CD4-positive, alpha-beta T cell treated with Interleukin-6 at 100 ng/mL for 8 hours (primary cell): ENCODE measurements around the gene SP3.

Source experiments
- DNase-seq: peaks from one replicate; pipeline ENCODE4 v3.0.0-alpha.2; 2020; ENCODE audit warnings: mixed read lengths, low spot score

Gene SP3

DNA sequence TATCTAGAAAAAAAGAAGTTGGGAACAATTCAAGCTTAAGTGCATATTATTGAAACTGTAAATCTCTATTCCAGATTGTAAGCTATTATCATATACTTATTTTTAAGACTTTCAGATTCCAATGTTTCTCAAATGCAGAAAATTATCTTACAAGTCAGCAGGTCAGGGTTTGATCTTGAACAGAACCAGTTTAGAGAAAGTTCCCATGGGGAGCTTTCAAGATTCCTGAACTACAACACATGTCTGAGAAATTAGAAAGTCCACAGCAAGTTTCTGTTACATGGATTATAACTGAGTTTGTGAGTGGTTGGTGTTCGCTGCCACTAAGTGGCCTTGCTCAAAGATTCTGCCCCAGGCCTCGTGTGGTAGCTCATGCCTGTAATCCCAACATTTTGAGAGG, 31.6 kb upstream of the SP3 start:
- no peak for DNase-seq

DNA sequence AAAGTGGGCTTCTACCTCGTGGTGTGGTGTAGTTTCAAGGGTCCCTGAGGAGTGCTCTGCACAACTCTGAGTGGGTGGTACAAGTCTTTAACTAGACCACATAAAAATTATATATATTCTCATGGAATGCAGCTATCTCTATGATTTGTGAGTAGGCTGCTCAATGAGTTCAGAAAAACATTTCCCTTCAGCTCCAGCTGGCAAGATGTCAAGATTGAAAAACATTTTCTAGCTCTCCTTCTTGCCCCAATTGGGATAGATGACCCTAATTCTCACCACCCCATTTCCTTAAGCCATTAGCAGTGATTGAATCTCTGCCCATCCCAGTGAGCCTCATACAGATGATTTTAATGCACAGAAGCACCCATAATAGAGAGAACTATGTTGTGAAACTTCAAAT, 28.3 kb upstream of the SP3 start:
- DNase-seq: no peak

DNA sequence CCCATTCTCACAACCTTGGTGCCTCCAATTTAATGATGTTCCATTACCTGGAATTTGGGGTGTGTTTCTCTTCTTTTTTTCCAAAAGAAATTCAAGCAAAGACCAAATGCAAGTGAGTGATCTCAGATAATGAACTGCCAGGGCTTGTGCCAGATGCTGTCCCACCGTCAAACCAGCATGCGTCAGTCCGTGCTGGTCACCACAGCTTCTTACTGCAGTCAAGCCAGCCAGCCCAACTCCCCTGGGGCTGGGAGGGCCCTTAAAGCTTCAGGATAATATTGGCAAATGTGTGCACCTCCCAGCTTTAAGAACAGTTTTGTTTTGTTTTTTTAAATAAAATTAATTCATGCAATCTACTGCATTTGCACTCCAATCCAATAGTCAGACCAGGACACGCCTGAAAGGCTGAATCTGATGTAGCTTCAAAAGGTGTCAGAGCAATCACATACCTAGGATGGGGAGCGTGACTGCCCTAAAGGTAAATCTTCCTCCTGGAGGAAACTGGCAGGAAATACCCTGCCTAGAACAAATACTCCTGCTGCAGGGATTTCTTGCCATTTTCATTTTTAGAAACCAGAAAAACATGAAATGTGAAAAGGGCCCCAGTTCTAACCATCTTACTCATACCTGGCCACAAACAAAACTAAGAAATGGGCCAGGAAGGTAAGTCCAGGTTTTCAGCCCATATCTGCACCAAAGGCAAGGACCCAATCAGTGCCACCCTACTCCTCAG, 26.8 kb upstream of the SP3 start:
- DNase-seq: no peak

DNA sequence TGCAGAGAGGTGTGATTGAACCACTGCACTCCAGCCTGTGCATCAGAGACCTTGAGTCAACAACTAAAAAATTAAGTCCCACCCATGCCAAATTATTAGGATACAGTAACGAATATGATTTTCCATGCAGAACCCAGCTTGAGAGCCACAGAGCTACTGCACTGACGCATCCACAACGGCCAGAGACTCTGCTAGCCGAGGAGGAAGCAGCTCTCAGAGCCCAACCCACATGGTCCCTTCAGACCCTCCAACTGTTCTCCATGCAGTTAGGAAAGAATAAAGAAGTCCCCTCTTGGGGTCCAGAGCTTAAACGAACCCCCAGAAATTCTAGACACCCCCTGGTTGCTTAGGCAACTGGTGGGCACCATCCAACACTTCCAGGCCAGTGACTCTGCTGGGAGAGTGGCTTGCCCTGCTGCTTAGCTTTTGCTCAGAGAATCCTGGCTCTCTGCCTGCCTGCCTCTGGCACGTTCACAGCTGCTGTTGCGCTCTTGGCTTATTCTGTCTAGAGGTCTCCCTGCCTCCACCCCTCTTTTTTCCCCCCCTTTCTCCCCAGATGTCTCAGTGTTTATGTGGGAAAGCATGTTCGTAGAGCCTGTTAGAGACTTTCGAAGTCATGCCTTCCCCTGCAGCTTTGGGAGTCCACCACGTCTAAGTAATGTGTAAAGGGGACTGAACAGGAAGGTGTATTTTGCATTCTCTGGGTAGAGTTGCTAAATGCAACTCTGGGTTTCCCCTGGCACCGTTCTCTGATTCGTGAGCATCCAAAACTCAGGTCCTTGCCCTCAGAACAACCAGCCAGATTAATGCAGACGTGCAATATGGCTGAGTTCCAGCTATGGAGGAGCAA, 26.0 kb upstream of the SP3 start:
- DNase-seq: no peak

DNA sequence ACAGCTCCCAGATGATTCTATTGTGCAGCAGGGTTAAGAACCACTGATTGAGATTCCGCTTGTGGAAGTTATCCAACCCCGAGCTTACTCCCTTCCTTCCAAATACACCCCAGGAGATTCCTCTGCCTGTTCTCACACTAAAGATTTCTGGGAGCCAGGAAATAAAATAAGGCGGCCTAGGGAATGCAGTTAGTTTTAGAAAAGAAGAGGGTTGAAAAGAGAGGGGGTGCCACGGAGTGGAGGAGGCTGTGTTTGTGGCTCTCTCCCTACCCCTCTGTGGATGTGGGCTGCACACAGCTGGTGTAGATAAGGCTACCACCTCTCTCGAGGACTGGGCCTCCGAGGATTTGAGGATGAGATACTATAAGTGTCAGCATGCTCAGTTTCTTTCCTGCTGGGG, 25.1 kb upstream of the SP3 start:
- DNase-seq: no peak

DNA sequence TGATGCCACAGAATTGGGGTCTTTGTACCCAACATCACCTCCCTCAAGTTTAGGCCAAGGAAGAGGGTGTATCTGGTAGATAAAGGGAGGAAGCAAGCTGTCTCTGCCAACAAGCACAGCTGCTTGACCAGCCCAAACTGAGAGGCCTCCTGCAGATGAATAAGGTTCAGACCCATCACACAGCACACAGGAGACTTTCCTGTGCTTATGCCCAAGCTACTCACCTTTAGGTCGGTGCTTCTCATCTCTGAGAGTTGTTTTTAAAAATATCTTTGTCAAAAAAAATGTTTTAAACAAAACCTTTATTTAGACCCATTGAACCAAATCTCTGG, 24.7 kb upstream of the SP3 start:
- DNase-seq: no peak

DNA sequence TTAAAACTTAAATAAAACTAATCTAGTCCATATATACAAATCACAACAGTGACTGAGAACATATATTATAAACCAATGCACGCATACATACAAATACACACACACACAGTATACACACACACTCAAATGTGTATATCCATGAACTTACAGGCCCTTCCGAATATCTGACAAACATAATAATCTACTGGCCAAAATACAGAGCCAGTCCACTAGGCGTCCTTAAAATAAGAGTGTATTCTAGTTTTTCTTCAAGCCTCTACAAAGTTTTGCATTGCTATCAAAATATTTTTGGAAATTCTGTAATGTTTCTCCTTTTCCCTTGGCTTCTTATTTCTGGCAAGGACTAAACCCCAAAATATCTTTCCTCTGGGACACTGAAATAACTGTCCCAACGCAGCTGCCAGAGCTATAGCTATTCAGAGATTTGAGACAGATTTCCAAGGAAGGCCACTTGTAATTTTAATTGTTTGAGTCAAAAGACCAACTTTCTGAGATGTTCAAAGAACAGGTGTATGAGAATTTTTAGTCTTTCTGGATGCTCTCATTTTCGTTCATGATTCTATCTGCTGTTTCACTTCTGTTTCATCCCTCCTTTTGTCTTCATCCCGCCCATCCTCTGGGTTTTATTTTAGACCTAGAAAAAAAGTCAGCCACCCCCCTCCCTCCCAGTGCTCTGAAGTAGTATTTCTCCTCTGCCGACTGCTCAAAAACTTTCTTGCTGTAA, 24.1 kb upstream of the SP3 start:
- no peak for DNase-seq

DNA sequence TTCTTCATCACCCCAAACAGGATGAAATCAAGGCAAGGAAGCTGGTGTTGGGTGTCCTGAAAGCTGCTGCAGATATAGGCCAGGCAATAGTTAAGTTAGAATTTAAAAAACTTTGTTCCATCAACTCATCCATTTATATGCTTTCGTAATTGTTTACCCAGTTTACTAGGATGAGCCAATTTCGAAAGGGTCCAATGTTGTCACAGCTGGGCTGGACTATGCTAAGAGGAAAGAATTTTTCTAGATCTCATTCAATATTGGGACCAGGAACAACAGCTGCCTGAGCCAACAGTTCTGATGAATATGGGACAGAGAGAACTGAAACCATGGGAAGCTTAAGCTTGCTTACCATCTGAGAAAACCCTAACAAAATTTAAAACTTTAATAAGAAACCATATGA, 21.6 kb upstream of the SP3 start:
- DNase-seq: no peak

DNA sequence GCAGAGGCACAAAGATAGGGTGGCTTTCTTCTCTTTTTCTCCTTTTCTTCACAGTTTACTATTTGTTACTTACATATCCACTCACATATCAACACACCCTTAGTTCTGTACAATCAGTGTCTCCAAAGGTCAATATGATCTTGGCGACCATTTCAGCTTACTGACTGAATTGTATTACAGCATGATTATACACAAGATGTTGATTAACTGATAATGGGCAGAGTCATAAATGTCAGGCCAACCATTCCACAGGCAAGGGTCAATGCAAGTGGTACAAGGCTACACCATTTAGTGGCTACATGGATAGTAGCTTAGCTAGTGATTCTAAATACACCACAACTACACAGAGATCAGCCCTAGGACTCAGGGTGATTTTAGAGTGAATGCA, 20.4 kb upstream of the SP3 start:
- DNase-seq: no peak

DNA sequence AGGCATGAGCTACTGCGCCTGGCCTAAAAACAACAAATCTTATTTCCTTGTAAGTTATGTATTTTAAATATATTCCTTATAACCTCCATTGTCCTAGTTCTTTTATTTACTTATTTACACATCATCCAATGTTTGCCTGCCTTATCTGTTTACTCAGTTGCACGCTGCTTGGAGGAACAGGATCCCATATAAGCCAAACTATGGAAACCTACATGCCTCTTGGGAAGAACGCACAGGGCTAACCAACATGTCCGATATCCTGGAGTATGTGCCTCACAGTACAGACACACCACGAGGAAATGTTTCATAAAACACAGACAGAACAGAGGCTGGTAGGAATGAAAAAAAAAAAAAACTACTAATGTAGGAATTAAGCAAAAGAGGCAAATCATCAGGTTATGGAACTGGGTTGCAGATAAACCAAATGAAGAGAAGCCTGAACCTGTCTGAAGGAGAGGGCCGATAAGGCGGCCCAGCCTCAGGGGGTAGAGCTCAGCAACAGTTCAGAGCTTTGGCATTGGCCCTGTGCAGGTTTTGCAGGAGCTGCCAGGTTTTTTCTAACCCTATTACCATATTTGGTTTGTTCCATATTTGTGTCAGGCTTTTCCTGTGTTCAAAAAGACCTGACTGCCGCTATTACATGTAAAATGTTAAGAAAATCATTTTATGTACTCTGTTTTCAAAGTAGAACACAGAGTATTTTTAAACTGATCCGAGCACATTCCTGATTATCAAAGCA, 19.9 kb upstream of the SP3 start:
- no peak for DNase-seq

DNA sequence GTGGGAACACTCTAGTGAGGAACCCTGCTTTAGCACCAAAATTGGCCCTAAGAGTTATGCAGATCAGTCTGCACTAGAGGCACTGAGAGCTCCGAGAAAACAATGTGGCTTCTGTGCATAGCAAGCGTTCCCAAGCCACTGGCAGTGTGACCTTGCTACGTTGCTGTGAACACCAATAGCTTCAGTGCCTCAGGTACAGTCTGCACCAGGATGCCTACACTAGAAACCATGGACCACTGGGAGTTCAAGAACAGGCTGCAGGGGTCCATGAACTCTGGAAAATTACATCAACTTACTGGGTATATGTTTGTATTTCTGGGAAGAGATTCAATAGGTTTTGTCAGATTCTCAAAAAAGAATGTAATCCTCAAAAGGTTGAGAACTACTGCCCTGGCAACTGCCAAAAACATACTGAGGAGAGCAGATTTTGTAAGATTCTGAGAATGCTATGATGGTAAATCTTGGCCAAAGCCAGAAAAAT, 18.3 kb upstream of the SP3 start:
- DNase-seq: no peak

DNA sequence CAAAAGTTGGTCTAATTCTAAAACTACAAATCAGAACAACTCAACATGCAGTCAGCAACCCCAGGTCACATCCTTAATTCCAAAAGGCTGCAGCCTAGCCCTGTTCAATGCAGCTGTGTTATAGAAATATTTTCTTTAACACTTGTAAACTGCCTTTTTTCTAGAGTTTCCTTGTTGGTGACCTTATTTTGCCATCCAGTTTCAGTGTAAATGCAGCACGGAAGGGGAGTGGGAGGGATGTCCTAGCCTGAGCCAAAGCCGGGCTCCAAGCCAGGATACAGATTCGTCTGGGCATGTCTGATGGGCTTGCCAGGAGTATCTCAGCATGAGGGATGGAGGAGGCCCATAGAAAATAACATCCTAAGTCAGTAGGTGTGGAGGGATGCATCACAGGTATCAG, 17.7 kb upstream of the SP3 start:
- no peak for DNase-seq

DNA sequence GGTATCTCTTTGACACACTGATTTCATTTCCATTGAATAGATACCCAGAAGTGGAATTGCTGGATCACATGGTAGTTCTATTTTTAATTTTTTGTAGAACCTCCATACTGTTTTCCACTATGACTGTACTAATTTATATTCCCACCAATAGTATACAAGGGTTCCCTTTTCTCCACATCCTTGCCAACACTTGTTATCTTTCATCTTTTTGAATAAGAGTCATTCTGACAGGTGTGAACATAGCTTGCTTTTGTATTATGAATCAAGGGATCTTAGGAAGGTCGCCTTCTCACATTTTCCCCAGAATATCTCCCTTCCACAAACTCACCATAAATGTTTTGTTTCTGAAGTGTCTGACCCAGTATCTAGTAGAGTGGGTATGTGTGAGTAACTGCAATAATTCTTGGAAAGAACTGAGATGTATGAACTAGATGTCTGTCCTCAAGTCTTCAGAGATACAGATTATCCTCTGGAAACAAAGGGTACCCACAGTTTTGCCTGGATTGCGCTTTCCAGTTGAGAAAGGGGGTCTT, 17.1 kb upstream of the SP3 start:
- no peak for DNase-seq

DNA sequence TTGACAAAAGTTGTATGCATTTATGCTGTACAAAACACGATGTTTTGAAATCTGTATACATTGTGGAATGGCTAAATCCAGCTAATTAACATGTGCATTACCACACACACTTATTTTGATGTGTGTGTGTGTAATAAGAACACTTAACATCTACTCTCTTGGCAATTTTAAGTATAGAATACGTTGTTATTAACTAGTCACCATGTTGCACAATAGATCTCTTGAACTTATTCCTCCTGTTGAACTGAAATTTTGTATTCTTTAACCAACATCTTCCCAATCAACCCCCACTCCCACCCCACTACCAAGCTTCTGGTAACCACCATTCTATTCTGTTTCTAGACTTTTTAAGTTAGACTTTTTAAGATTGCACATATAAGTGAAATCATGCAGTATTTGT, 16.3 kb upstream of the SP3 start:
- DNase-seq: no peak

DNA sequence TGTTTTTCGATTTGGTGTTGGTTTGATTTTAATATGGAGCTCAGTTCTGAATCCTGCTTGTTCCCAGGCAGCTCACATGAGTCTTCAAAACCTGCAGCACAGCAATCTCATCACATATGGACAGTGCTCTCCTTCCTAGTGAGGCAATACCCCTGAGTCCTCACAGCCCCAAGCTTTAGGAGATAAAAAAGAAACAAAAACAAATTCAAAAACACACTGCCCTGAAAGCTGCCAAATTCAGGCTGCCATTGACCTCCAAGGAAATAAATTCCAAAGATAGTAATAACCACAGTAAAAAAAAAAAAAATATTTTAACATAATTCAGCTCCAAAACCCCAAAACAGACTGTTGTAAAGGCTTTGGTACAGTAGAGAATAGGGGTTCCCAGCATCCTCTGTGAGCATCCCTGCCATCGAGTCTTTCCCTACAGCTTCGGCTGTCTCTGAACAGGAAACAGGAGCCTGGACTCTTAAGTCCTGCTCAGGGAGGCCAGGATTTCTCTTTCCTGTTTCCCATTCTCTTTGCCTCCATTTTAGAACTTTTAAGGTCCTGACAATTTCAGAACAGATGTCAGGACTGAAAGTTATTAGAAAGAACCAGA, 14.7 kb upstream of the SP3 start:
- no peak for DNase-seq

DNA sequence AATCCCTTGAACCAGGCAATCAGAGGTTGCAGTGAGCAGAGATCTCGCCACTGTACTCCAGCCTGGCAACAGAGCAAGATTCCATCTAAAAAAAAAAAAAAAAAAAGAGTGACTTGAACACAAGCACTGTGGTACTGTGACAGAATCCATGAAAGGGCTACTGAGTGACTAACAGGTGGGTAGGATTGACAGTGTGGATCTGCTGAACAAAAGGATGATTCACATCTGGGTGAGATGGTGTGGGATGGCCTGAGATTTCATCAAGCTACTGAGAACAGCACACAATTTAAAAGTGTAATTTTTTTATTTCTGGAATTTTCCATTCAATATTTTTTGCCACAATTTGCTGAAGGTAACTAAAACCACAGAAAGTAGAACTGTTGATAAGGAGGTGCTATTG, 13.3 kb upstream of the SP3 start:
- no peak for DNase-seq

DNA sequence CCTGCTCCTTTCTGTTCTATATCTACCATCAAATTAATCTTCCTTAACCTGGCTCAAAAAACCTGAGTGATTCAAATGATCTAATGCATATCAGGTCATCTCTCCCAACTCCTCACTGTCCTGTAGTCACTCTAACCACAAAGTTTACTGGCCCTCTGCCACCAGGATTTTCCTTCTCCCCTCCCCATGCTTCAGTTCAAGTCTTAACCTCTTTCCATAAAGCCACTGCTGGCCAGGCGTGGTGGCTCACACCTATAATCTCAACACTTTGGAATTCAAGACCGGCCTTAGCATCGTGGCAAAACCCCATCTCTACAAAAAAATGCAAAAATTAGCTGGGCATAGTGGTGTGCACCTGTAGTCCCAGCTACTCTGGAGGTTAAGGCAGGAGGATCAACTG, 7.5 kb upstream of the SP3 start:
- DNase-seq: no peak

DNA sequence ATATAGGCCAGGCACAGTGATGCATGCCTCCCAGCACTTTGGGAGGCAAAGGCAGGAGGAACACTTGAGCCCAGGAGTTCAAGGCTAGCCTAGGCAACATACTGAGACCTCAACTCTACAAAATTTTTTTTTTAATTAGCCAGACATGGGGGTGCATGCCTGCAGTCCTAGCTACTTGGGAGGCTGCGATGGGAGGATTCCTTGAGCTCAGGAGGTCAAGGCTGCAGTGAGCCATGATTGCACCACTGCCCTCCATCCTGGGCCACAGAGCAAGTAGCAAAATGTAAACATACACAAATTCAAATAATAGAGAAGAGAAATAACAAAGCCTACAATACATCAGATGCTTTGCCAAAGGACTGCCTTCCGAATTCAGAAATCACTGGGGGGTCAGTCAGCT, 7.0 kb upstream of the SP3 start:
- DNase-seq: no peak

DNA sequence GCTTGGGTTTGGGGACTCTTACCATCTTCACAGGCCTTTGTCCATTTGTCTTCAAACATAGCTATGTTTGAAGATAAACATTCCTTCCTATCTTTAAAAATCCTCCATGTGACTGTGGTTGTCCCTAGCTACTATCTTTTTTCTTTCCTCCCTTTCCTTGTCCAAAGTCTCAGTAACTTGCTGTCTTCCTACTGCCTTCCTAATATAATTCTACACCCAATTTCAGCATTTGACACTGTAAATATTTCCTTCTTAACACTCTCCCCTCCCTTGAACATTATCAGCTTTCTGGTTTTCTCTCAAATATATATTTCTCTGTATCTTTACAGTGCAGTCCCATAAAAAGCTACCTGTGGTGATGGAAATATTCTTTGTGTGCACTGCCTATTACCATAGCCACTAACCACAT, 5.3 kb upstream of the SP3 start:
- no peak for DNase-seq

DNA sequence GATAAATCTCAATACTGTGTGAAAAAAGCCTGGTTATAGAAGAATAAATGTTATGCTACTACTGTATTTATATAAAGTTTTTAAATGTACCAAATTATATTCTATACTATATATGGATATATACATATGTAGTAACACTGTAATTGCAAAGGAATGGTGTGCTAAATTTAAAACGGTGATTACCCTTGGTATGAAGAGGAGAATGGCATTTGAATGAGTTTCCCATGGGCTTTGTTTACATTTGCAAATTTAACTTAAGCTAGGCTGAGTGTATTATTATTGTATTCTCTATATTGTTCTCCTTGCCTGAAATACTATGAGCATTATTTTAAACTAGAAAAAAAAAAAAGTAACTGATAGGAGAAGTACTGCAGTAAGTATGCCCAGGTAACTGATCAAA, 4.7 kb upstream of the SP3 start:
- DNase-seq: no peak

DNA sequence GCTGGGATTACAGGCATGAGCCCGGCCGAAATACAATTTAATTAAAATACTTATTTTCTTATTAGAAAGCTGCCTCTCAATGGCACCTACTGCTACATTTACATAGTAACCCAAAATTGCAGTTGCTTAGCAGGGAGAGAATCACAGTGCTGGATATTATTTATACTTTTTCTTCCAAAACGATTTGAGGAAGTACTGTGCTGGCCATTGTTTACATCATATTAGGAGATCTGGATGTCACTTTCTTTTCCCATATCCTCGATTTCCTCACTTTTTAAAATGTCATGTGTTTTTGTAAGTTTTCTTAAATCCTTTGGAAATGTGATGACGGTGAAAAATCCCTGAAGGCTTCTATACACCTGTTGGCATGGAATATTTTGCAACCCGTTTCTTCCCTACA, 3.4 kb upstream of the SP3 start:
- DNase-seq: no peak
